ENCODE measurements around the gene HHEX. TPM values are rescaled to one million over a fixed set of nuclear protein-coding genes. Genes with fewer than 3 reads are reported as not detected.
"Not testable (repeated sequence)": the region's sequence is repeated elsewhere in the genome, so short reads cannot be mapped to it uniquely, and the experiment has no call there.

HHEX gene
- total and polyA plus RNA-seq, 2 donors = 6.7 to 15.3 TPM

DNA sequence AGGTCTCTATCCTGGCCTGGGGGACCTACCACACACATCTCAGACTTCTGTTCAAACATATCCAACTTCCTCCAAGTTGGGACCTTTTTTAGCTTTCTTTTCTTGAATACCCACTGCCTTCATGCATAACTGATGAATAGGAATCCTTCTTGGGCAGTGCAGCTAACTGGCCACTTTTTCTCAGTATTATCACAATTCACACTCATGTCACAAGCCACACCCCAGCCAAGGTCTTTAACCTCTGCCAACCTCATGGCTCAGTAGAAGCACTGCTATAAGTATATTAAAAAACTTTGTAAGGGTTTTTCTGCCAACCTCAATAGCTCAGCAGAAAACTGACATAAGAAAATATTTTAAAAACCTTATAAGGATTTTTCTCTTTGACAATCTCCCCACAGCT is 44.5 kb downstream of the HHEX start:
- no peak for DNase-seq (ENCODE audit: extremely low spot score)
- Histone ChIP-seq H3K36me3 (ENCODE audit: insufficient read depth) (no peaks in the 10 kb centered on the region), H3K4me1 (ENCODE audit: insufficient read depth) (no peaks in the 10 kb centered on the region), H3K27ac (ENCODE audit: low read depth) (no peak overlapping the region), H3K4me3 (ENCODE audit: low read depth, low read length) (no peak overlapping the region)

DNA sequence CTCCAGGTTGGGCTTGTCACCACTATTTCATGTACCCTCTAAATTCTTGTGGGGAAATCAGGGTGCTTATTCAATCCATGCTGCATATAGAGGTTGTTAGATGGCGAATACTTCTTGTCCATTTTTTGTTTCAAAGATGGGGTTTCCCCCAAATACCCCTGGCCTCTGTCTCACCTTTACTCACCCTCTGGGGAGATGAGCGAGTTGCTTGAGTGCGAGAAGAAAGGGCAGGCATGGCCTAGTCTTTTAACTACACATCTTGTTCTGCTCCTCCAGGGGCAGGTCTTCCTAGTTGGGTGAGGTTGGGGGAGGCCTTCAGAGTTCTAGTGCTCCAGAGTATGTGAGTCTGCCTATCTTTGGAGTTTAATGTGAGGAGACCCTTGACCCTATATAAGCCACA is 46.2 kb downstream of the HHEX start:
- Histone ChIP-seq H3K36me3 (ENCODE audit: insufficient read depth) (no peaks in the 10 kb centered on the region), H3K4me3 (ENCODE audit: low read depth, low read length) (no peak overlapping the region), H3K27ac (ENCODE audit: low read depth) (no peak overlapping the region), H3K4me1 (ENCODE audit: insufficient read depth) (no peaks in the 10 kb centered on the region)
- no peak for DNase-seq (ENCODE audit: extremely low spot score)
- WGBS = 93% methylated on average over 3 of the region's 3 CpGs

DNA sequence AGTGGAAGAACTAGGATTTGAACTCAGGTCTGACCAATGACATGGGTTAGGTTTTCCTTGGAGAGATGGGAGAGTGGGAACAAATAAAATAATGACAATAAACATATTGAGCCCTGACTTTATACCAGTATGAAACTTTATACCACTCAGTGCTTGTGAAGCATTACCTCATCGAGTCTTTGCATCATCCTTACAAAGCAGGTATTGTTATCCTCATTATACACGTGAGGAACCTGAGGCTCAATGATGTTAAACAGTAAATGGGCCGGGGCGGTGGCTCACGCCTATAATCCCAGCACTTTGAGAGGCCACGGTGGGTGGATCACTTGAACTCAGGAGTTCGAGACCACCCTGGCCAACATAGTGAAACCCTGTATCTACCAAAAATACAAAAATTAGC is 47.7 kb downstream of the HHEX start:
- Histone ChIP-seq H3K4me1 (ENCODE audit: insufficient read depth) (no peaks in the 10 kb centered on the region), H3K36me3 (ENCODE audit: insufficient read depth) (no peaks in the 10 kb centered on the region), H3K4me3 (ENCODE audit: low read depth, low read length) (no peak overlapping the region), H3K27ac (ENCODE audit: low read depth) (no peak overlapping the region)
- no peak for DNase-seq (ENCODE audit: extremely low spot score)
- WGBS = 92% methylated on average over 7 of the region's 7 CpGs

DNA sequence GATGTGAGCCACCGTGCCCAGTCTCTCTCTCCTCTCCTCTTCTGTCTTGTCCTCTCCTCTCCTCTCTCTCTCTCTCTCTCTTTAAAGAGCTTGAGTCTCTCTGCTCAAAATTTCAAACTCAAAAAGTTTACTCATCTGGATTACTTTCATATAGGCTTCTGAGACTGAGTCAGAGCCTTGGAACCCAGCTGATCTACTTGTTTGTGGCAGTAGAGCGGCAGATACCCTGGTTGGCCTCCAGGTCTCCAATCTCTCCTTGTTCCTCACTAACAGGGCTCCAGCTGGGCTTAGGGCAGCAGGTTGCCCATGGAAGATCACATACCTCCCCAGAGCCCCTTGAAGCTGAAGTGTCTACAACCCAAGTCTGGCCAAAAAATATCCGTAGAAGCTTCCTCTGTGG is 51.0 kb downstream of the HHEX start:
- WGBS = 78% methylated on average over 3 of the region's 3 CpGs
- no peak overlapping the region for H3K27ac ChIP-seq (ENCODE audit: low read depth)
- H3K4me1 ChIP-seq (ENCODE audit: insufficient read depth) = no peaks in the 10 kb centered on the region
- no peak overlapping the region for H3K4me3 ChIP-seq (ENCODE audit: low read depth, low read length)
- H3K36me3 ChIP-seq (ENCODE audit: insufficient read depth) = no peaks in the 10 kb centered on the region
- no peak for DNase-seq (ENCODE audit: extremely low spot score)

DNA sequence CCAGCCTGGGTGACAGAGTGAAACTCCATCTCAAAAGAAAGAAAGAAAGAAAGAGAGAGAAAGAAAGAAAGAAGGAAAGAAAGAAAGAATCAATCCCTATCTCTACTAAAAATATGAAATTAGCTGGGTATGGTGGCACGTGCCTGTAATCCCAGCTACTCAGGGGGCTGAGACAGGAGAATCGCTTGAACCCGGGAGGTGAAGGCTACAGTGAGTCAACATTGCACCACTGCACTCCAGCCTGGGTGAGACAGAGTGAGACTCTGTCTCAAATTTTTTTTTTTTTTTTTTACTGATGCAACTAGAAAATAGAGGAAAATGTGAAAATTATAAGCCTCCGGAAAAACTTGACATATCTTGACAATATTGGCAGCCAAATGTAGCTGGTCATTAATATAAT is 52.0 kb downstream of the HHEX start:
- not testable (repeated sequence) for H3K4me1 ChIP-seq (ENCODE audit: insufficient read depth); DNase-seq (ENCODE audit: extremely low spot score); H3K4me3 ChIP-seq (ENCODE audit: low read depth, low read length); H3K27ac ChIP-seq (ENCODE audit: low read depth); H3K36me3 ChIP-seq (ENCODE audit: insufficient read depth)
- WGBS = 90% methylated on average over 4 of the region's 4 CpGs

DNA sequence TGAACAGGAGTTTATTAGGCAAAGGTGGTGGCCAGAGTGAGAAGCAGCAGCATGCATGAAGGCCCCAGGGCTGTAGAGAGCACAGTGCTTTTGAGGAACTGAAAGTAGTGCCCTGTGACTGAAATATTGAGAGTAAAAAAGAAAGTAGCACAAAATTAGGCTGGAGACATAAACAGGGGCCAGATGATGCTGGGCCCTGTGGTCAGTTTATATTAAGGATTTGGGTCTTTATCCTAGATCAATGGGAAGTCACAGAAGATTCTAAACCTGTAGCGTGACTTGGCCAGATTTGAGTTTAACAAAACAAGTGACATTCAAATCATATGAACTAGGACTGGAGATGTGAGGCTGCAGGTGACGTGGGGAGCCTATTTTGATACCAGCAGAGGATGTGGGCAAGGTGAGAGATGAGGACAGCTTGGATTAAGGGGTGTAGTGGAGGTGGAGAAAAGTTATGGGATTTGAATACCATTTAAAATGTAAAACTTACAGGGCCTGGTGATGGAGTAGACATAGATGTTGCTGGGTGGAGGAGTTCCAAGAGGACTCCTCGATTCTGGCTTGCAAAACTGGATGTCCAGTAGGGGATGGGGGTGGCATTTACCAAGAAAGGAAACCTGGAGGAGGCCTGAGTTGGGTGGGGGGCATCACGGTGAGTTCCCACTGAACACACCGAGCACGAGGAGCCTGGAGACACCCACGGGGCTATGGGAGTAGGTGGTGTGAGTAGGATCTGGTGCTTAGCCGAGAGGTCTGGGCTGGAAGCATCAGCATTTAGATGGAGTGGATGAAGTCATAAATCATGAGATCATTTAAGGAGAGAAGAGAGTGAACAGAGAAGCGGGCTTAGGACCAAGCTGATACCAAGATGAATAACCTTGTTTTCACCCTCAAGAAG is 52.8 kb downstream of the HHEX start:
- no peaks in the 10 kb centered on the region for H3K36me3 ChIP-seq (ENCODE audit: insufficient read depth)
- WGBS = 87% methylated on average over 9 of the region's 9 CpGs
- no peak overlapping the region for H3K4me3 ChIP-seq (ENCODE audit: low read depth, low read length)
- DNase-seq (ENCODE audit: extremely low spot score) = no peak
- no peaks in the 10 kb centered on the region for H3K4me1 ChIP-seq (ENCODE audit: insufficient read depth)
- H3K27ac ChIP-seq (ENCODE audit: low read depth) = no peak overlapping the region

Small RNA genes lying within 50 kb of the gene (small RNA-seq; reads per million reads assigned to genes)
- gene RF00019 (not detected), gene RN7SL644P (not detected)

Other genes with a start within 250 kb of the HHEX start
- 40.1 TPM for gene IDE, start 115.9 kb upstream of the HHEX start, total RNA-seq
- 14.1 TPM for gene IDE, start 115.9 kb upstream of the HHEX start, polyA plus RNA-seq
- 26.6 TPM for gene KIF11, start 96.8 kb upstream of the HHEX start, total RNA-seq
- gene KIF11, start 96.8 kb upstream of the HHEX start, polyA plus RNA-seq = 0.82 TPM
- gene EXOC6, start 158.6 kb downstream of the HHEX start, total RNA-seq = 43.7 TPM
- gene EXOC6, start 158.6 kb downstream of the HHEX start, polyA plus RNA-seq = 12.8 TPM

Data from urinary bladder (tissue), 4 donors.